Measurements from ENCODE around the gene GRIN2D. TPM values are rescaled to one million over a fixed set of nuclear protein-coding genes. Genes with fewer than 3 reads are reported as not detected.

The GRIN2D gene
- total and polyA plus RNA-seq, 2 experiments from 2014 or later, result 3.2 to 3.5 TPM

GRCh38 chr19:48381178-48381950, 12.1 kb upstream of the GRIN2D start:
- H3K27ac ChIP-seq, result no peak overlapping the region
- TF ChIP-seq CTCF (IDR thresholded peaks at IDR 0.05; ENCODE audit: low read depth, low read length), result no peak
- no peaks in the 10 kb centered on the region for H3K9me3 ChIP-seq (ENCODE audit: low read depth)
- H3K4me3 ChIP-seq, result no peak overlapping the region
- peaks cover 30% of the 10 kb centered on the region for H3K36me3 ChIP-seq
- H3K4me1 ChIP-seq (ENCODE audit: low read depth), result no peaks in the 10 kb centered on the region
- H3K27me3 ChIP-seq, result no peaks in the 10 kb centered on the region
- no peak for DNase-seq (ENCODE audit: low read depth in 1 of 2, low spot score in 1 of 2)

GRCh38 chr19:48382286-48382685, 11.2 kb upstream of the GRIN2D start:
- peak overlapping the region; percentile 23 for H3K27ac ChIP-seq
- no peaks in the 10 kb centered on the region for H3K27me3 ChIP-seq
- TF ChIP-seq CTCF (IDR thresholded peaks at IDR 0.05; ENCODE audit: low read depth, low read length), result no peak
- no peak for DNase-seq (ENCODE audit: low read depth in 1 of 2, low spot score in 1 of 2)
- H3K9me3 ChIP-seq (ENCODE audit: low read depth), result no peaks in the 10 kb centered on the region
- H3K4me1 ChIP-seq (ENCODE audit: low read depth), result no peaks in the 10 kb centered on the region
- H3K4me3 ChIP-seq, result no peak overlapping the region
- H3K36me3 ChIP-seq, result peaks cover 34% of the 10 kb centered on the region

GRCh38 chr19:48385461-48386087, 7.9 kb upstream of the GRIN2D start:
- TF ChIP-seq CTCF (IDR thresholded peaks at IDR 0.05; ENCODE audit: low read depth, low read length), result no peak
- Histone ChIP-seq H3K36me3 (peaks cover 48% of the 10 kb centered on the region), H3K27me3 (no peaks in the 10 kb centered on the region), H3K4me3 (no peak overlapping the region), H3K9me3 (ENCODE audit: low read depth) (no peaks in the 10 kb centered on the region), H3K27ac (no peak overlapping the region), H3K4me1 (ENCODE audit: low read depth) (peaks cover 3% of the 10 kb centered on the region)
- DNase-seq (ENCODE audit: low read depth in 1 of 2, low spot score in 1 of 2), result no peak

GRCh38 chr19:48386981-48387380, 6.5 kb upstream of the GRIN2D start:
- Histone ChIP-seq H3K27ac (no peak overlapping the region), H3K4me3 (no peak overlapping the region), H3K9me3 (ENCODE audit: low read depth) (no peaks in the 10 kb centered on the region), H3K4me1 (ENCODE audit: low read depth) (peaks cover 3% of the 10 kb centered on the region), H3K27me3 (no peaks in the 10 kb centered on the region), H3K36me3 (peaks cover 48% of the 10 kb centered on the region)
- no peak for TF ChIP-seq CTCF (IDR thresholded peaks at IDR 0.05; ENCODE audit: low read depth, low read length)
- DNase-seq (ENCODE audit: low read depth in 1 of 2, low spot score in 1 of 2), result no peak

- peak; percentile 72 to 77 for DNase-seq (ENCODE audit: low read depth in 1 of 2, low spot score in 1 of 2)
- peaks cover 22% of the 10 kb centered on the region for H3K36me3 ChIP-seq
- H3K4me1 ChIP-seq (ENCODE audit: low read depth), result peaks cover 12% of the 10 kb centered on the region
- H3K27ac ChIP-seq, result peak overlapping the region; percentile 90
- no peaks in the 10 kb centered on the region for H3K9me3 ChIP-seq (ENCODE audit: low read depth)
- peak overlapping the region; percentile 70 for H3K4me3 ChIP-seq
- peak; percentile 70 for TF ChIP-seq CTCF (IDR thresholded peaks at IDR 0.05; ENCODE audit: low read depth, low read length)
- H3K27me3 ChIP-seq, result peaks cover 9% of the 10 kb centered on the region
Observed at GRCh38 chr19:48390188-48391099, 3.0 kb upstream of the GRIN2D start.

Measured in cardiac muscle cell (in vitro differentiated cells and primary cell).